Heart left ventricle (tissue), 13 donors: ENCODE data around the gene DNAH14.
"Not testable (repeated sequence)": the region's sequence is repeated elsewhere in the genome, so short reads cannot be mapped to it uniquely, and the experiment has no call there.

ENCODE experiments used
- POLR2A ChIP-seq, 2 donors: fragments of 450-650 bp; IDR thresholded peaks; one replicate each; pipeline ENCODE4 v1.6.1; 2017; ENCODE audit warnings: antibody characterized with exemption in 2 of 2, mild to moderate bottlenecking in 2 of 2, moderate library complexity in 2 of 2
- TF ChIP-seq, protein P1 (sequence below), 12 donors: fragments of 200-600 bp; sonication (generic) in 4 of 12; IDR thresholded peaks; one replicate each; pipeline versions ENCODE4 v1.5.0 to v1.8.0; 2018 to 2022; ENCODE audit warnings: antibody characterized with exemption in 12 of 12, mild to moderate bottlenecking in 5 of 12
- donor health status: ischemic (EF 13 %, LVEDD 7.1; RV severe dilation, severe dysfunction).
- donor health status: DM: no; HTN: yes; CAD: no.
- donor health status: DM: no; HTN: no; CAD: no.
- donor health status: ischemic (EF 25% LVEDD 6.9; RV normal size, moderate dysfunction).
- donor health status: ischemic (EF 25% LVEDD 5.7; RV mildly dilated, moderate dysfunction).
- donor health status: ischemic (EF 35%, LVEDD 5.7; RV mildly dilated, moderate dysfunction).
- donor health status: nonischemic (EF 11% LVEDD 7.7; RV severe dilation, severe dysfunction).
- donor health status: DM: yes; HTN: yes; CAD: no.
- donor health status: PGD.
- donor health status: ischemic (EF 29% LVEDD 5.4; RV normal size, mild dysfunction).
- donor health status: nonischemic (EF 23%, LVEDD 6.1; RV moderate dilation, normal function).

GRCh38 chr1:225310544-225310943 lies 381.1 kb downstream of the DNAH14 start:
- TF ChIP-seq, protein P1, sequence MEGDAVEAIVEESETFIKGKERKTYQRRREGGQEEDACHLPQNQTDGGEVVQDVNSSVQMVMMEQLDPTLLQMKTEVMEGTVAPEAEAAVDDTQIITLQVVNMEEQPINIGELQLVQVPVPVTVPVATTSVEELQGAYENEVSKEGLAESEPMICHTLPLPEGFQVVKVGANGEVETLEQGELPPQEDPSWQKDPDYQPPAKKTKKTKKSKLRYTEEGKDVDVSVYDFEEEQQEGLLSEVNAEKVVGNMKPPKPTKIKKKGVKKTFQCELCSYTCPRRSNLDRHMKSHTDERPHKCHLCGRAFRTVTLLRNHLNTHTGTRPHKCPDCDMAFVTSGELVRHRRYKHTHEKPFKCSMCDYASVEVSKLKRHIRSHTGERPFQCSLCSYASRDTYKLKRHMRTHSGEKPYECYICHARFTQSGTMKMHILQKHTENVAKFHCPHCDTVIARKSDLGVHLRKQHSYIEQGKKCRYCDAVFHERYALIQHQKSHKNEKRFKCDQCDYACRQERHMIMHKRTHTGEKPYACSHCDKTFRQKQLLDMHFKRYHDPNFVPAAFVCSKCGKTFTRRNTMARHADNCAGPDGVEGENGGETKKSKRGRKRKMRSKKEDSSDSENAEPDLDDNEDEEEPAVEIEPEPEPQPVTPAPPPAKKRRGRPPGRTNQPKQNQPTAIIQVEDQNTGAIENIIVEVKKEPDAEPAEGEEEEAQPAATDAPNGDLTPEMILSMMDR (IDR thresholded peaks at IDR 0.05), result not testable (repeated sequence)
- not testable (repeated sequence) for TF ChIP-seq POLR2A (IDR thresholded peaks at IDR 0.05)
